PC-9 (cell line): ENCODE results near the gene PRIMA1. TPM values are rescaled to one million over a fixed set of nuclear protein-coding genes. Genes with fewer than 3 reads are reported as not detected.

Experiments
- BruUV-seq: library from RNA; stranded (reverse); fragments of 400-500 nt; replicated peaks from 2 replicates; lab custom pipeline; 2021; lab: Mats Ljungman, UMichigan
- CTCF ChIA-PET: fragments of 300-600 bp; sonication (Branson Sonifier 250); formaldehyde crosslinking; loops from one replicate; lab custom pipeline; 2022; ENCODE audit warnings: antibody characterized with exemption; lab: Charles Lee
- POLR2A ChIA-PET: fragments of 300-600 bp; sonication (Branson Sonifier 250); formaldehyde crosslinking; loops from one replicate; lab custom pipeline; 2022; ENCODE audit warnings: antibody characterized with exemption; ENCODE audit not compliant: unreplicated experiment; lab: Charles Lee
- DNase-seq, 2 experiments: peaks; one replicate each; pipeline versions ENCODE4 v3.0.0 to v3.0.0-alpha.2; 2015 to 2022; ENCODE audit warnings: mixed read lengths in 1 of 2
- H2AFZ ChIP-seq: fragments of 200-600 bp; sonication (generic); 2 replicates; pipeline ENCODE4 v1.8.1; 2017; ENCODE audit warnings: antibody characterized with exemption
- H3F3A ChIP-seq: fragments of 200-600 bp; sonication (generic); 2 replicates; pipeline ENCODE4 v1.8.1; 2017; ENCODE audit warnings: antibody characterized with exemption, mild to moderate bottlenecking, low read depth; ENCODE audit not compliant: insufficient read depth
- H3K27ac ChIP-seq: fragments of 200-600 bp; sonication (generic); 2 replicates; pipeline ENCODE4 v1.6.1; 2016; ENCODE audit warnings: mixed run types
- H3K27me3 ChIP-seq: fragments of 200-600 bp; sonication (generic); 2 replicates; pipeline ENCODE4 v1.6.1; 2016; ENCODE audit warnings: low read depth, mixed run types; ENCODE audit not compliant: insufficient read depth
- H3K36me3 ChIP-seq: fragments of 200-600 bp; sonication (generic); 2 replicates; pipeline ENCODE4 v1.6.1; 2016; ENCODE audit warnings: low read depth, mixed run types
- H3K4me1 ChIP-seq: fragments of 200-600 bp; sonication (generic); replicated peaks from 2 replicates; pipeline ENCODE4 v1.6.1; 2016; ENCODE audit warnings: mixed run types; ENCODE audit not compliant: insufficient read depth
- H3K4me2 ChIP-seq: fragments of 200-600 bp; sonication (generic); 2 replicates; pipeline ENCODE4 v1.6.1; 2017; ENCODE audit warnings: mixed run types
- H3K4me3 ChIP-seq: fragments of 200-600 bp; sonication (generic); 2 replicates; pipeline ENCODE4 v1.6.1; 2016; ENCODE audit warnings: mixed run types
- H3K79me2 ChIP-seq: fragments of 200-600 bp; sonication (generic); 2 replicates; pipeline ENCODE4 v1.6.1; 2017; ENCODE audit warnings: low read depth, mixed run types
- H3K9me2 ChIP-seq: fragments of 200-600 bp; sonication (generic); 2 replicates; pipeline ENCODE4 v1.8.1; 2017; ENCODE audit warnings: mild to moderate bottlenecking; ENCODE audit not compliant: insufficient read depth
- H3K9me3 ChIP-seq: fragments of 200-600 bp; sonication (generic); 2 replicates; pipeline ENCODE4 v1.8.1; 2016; ENCODE audit warnings: low read depth; ENCODE audit not compliant: insufficient read depth
- H4K20me1 ChIP-seq: fragments of 200-600 bp; sonication (generic); 2 replicates; pipeline ENCODE4 v1.8.1; 2017; ENCODE audit not compliant: insufficient read depth
- EZH2 ChIP-seq: fragments of 200-600 bp; sonication (generic); IDR thresholded peaks from 2 replicates; pipeline ENCODE4 v1.8.0; 2017; ENCODE audit warnings: antibody characterized with exemption, low read depth
- intact Hi-C: fragments of 100-400 bp; cut with micrococcal nuclease; formaldehyde crosslinking; loops from one replicate; pipeline ENCODE4 v1.10.0; 2022; ENCODE audit not compliant: unreplicated experiment
- total RNA-seq: library from RNA; stranded (reverse); gene quantifications from 2 replicates; pipeline ENCODE4 v1.2.3, GENCODE V29; 2021
- TF ChIP-seq, protein P1 (sequence below): fragments of 200-600 bp; sonication (generic); conservative IDR thresholded peaks from 2 replicates; pipeline ENCODE4 v1.6.1; 2017; ENCODE audit warnings: mixed run types, antibody characterized with exemption, mild to moderate bottlenecking, moderate library complexity

PRIMA1 gene
- total RNA-seq, 1 experiment from 2014 or later = not detected

DNA sequence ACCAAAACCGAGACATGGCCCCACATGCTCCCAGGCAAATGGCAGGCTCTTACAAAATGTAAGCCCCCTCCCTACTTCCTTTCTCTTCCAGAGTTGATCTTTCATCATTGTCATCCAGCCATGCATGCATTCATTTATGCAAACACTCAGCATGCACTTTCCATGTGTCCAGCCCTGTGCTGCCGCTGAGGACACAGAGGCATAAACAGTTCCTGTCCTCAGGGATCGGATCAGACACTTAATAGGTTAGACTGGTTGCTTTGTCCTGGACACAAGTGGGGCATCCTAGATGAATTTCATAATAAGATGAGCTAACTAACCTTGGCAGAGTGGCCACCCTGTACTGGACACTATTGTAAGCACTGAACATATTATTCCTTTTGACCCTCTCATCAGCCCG is 23.1 kb downstream of the PRIMA1 start:
- ChIA-PET POLR2A (no interaction called here), CTCF (no interaction called here)

DNA sequence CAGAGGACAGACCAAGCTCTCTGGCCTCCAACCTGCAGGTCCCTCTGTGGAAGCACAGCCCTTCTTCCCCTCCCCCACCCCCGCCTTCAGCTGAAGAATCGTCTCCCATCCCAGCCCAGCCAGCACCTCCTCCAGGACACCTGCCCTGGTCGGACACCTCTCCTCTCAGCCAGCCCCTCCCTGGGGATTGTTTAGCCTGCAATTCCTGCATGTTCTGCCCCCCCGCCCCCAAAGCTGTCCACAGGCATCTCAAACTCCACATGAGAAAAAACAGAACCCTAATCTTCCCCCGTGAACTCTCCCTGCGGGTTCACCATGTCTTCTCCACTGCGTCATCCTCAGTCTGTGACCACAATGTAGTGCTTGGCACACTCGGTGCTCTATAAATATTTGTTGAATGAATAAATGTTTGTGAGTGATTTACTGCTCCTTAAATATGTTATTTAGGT is 24.1 kb downstream of the PRIMA1 start:
- ChIA-PET CTCF (no interaction called here), POLR2A (no interaction called here)
- intact Hi-C loops = no loop called here
- no peaks in the 10 kb centered on the region for H3K9me3 ChIP-seq
- no peak overlapping the region for H2AFZ ChIP-seq
- H3K4me1 ChIP-seq = no peaks in the 10 kb centered on the region
- no peak overlapping the region for H3K4me3 ChIP-seq
- H3K9me2 ChIP-seq = no peaks in the 10 kb centered on the region
- DNase-seq = no peak
- no TSS peak for BruUV-seq
- peaks cover 56% of the 10 kb centered on the region for H3K27me3 ChIP-seq
- H3K4me2 ChIP-seq = no peak overlapping the region
- TF ChIP-seq, protein P1, sequence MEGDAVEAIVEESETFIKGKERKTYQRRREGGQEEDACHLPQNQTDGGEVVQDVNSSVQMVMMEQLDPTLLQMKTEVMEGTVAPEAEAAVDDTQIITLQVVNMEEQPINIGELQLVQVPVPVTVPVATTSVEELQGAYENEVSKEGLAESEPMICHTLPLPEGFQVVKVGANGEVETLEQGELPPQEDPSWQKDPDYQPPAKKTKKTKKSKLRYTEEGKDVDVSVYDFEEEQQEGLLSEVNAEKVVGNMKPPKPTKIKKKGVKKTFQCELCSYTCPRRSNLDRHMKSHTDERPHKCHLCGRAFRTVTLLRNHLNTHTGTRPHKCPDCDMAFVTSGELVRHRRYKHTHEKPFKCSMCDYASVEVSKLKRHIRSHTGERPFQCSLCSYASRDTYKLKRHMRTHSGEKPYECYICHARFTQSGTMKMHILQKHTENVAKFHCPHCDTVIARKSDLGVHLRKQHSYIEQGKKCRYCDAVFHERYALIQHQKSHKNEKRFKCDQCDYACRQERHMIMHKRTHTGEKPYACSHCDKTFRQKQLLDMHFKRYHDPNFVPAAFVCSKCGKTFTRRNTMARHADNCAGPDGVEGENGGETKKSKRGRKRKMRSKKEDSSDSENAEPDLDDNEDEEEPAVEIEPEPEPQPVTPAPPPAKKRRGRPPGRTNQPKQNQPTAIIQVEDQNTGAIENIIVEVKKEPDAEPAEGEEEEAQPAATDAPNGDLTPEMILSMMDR = no peak
- TF ChIP-seq EZH2 = no peak
- H3F3A ChIP-seq = no peaks in the 10 kb centered on the region
- H3K36me3 ChIP-seq = no peaks in the 10 kb centered on the region
- no peaks in the 10 kb centered on the region for H4K20me1 ChIP-seq
- no peaks in the 10 kb centered on the region for H3K79me2 ChIP-seq
- H3K27ac ChIP-seq = no peak overlapping the region

More for the DNA sequence above, 23.1 kb downstream of the PRIMA1 start:
- intact Hi-C loops = no loop called here
- no peak overlapping the region for H3K27ac ChIP-seq
- H3K27me3 ChIP-seq = peaks cover 61% of the 10 kb centered on the region
- no peaks in the 10 kb centered on the region for H3K9me3 ChIP-seq
- H3K9me2 ChIP-seq = no peaks in the 10 kb centered on the region
- no peaks in the 10 kb centered on the region for H3K4me1 ChIP-seq
- H3K36me3 ChIP-seq = no peaks in the 10 kb centered on the region
- no peak for DNase-seq
- no peak overlapping the region for H3K4me3 ChIP-seq
- no peak overlapping the region for H2AFZ ChIP-seq
- TF ChIP-seq EZH2 = no peak
- no TSS peak for BruUV-seq
- H3K4me2 ChIP-seq = no peak overlapping the region
- no peaks in the 10 kb centered on the region for H4K20me1 ChIP-seq
- no peaks in the 10 kb centered on the region for H3K79me2 ChIP-seq
- no peaks in the 10 kb centered on the region for H3F3A ChIP-seq

DNA sequence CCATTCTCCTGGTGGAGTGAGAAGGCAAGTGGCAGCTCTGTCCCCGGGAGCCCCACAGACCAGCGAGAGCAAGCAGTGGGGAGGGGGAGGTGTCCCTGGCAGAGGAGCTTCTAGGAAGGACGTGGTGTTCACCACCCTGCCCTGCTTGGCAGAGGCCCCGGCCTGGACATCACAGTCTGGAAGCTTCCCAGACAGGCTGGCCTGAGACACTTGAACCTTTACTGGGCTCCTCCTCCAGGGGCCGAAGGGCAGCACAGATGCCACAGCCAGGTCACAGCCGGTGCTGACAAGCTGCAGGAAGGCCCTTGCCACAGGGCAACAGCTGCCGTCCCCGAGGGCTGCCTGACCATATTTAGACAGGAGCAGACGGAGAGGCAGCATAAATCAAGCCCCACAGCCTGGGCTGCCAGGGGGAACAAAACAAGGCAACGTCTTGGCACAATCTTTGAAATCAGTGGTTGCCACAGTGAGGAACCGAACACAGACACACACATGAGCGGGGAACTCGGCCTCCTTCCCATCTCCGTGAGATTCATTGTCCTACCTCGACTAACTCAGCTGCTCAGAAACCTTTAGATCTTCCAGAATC is 28.5 kb downstream of the PRIMA1 start:
- TF ChIP-seq, protein P1 = no peak
- TF ChIP-seq EZH2 = no peak
- Histone ChIP-seq H3K79me2 (no peaks in the 10 kb centered on the region), H2AFZ (no peak overlapping the region), H3K27ac (no peak overlapping the region), H3K9me2 (no peaks in the 10 kb centered on the region), H3F3A (no peaks in the 10 kb centered on the region), H3K4me2 (no peak overlapping the region), H3K4me1 (no peaks in the 10 kb centered on the region), H3K27me3 (peaks cover 57% of the 10 kb centered on the region), H4K20me1 (no peaks in the 10 kb centered on the region), H3K4me3 (no peak overlapping the region), H3K36me3 (no peaks in the 10 kb centered on the region), H3K9me3 (no peaks in the 10 kb centered on the region)
- POLR2A ChIA-PET = no interaction called here
- CTCF ChIA-PET = no interaction called here
- DNase-seq = no peak
- no TSS peak for BruUV-seq
- intact Hi-C loops = no loop called here

DNA sequence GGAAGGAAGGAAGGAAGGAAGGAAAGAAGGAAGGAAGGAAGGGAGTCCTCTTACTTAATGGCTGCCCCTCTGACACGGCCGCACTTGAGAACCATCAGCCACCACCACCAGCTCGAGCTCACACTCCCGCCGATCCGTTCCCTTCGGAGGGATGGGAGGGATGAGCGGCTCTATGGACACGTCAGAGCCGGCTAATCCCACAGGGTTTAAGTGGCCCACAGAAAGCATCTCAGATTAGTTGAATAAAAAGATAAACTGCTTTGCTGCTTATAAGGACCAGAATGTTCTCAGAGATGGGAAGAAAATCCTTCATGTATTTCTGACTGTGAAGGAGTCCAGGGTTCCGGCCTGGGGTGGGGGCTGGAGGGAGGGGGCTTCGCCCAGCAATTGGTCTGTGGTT is 31.1 kb downstream of the PRIMA1 start:
- Histone ChIP-seq H3K79me2 (no peaks in the 10 kb centered on the region), H3K36me3 (no peaks in the 10 kb centered on the region), H4K20me1 (no peaks in the 10 kb centered on the region), H3K27me3 (peaks cover 51% of the 10 kb centered on the region), H2AFZ (no peak overlapping the region), H3K4me2 (no peak overlapping the region), H3K27ac (no peak overlapping the region), H3K9me3 (no peaks in the 10 kb centered on the region), H3K4me1 (no peaks in the 10 kb centered on the region), H3K9me2 (no peaks in the 10 kb centered on the region), H3F3A (no peaks in the 10 kb centered on the region), H3K4me3 (no peak overlapping the region)
- ChIA-PET POLR2A (no interaction called here), CTCF (no interaction called here)
- DNase-seq = no peak
- BruUV-seq = no TSS peak
- TF ChIP-seq, protein P1 = no peak
- TF ChIP-seq EZH2 = no peak
- intact Hi-C loops = no loop called here
